ENCODE results near the gene MVB12B.

MVB12B gene

DNA sequence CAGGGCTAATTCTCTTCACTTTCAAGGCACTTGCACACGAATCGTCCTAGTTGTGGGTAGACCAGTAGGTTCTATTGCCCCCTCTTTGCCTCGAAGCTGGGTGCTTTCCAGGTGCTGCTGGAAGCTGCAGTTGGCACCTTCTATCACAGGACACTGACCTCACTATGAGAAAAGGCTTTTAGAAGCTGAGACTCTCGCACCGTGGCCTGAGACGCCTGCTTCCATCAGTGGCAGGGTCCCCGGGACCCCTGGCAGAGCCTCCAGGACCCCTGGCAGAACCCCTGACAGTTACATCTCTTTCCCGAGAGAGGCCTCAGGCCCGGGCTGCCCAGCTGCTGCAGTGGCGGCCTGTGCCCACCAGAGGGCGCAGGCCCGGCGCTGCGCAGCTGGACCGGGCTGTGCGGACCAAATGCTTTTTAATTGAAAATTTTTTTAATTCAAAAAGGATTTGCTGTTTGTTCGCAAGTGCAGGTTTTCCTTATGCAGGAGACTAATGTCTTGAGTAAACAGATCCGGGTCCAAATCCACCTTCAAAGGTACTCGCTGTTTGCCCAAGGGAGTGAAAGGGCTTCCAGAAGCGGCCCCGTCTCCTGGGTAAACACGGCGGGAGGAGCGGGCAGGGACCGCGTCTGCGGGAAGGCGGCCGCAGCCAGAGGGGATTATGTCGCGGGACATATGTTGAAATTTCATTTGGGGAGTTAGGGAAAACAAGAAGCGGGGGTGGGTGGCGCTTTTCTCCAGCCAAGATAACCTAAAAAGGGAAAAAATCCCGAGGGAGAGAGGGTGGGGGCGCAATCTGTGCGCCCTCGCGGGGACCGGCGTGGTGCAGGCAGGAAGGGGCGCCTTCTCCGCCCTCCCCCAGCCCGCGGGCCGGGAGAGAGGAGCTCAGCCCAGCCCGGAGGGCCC, 172.6 kb downstream of the MVB12B start:
- DNase-seq = peak; percentile 25

DNA sequence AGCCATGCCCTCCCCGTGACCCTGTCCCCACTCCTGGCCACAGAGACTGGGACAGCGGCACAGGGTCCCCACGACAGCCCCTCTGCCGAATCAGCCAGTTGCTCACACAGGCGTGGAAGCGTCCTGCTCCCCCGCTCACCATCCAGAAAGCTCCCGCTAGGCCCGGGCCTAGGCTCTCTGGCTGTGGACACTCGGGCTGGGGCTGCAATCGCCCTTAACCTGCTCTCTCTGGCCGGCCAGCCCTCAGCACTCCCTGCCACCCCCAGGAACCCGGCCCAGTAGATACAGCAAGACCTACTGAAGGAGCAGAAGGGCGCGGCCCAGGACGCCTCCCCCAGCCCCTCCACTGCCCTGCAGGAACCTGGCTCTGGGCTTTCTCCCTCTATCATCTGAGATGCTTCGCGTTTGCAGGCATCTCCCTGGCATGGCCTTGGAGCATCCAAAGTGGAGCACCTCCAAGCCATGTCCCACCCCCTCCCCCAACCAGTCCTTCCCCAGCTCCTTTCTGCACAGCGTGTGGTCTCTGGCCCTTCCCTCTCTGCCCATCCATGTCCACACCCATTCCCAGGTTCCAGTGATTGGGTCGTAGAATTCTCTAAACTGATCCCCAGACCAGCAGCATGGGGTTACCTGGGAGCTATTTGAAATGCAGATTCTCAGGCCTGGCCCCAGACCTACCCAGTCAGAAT, 173.4 kb downstream of the MVB12B start:
- DNase-seq = no peak

GRCh38 chr9:126500600-126501382, 174.2 kb downstream of the MVB12B start:
- DNase-seq = peak; percentile 67

DNA sequence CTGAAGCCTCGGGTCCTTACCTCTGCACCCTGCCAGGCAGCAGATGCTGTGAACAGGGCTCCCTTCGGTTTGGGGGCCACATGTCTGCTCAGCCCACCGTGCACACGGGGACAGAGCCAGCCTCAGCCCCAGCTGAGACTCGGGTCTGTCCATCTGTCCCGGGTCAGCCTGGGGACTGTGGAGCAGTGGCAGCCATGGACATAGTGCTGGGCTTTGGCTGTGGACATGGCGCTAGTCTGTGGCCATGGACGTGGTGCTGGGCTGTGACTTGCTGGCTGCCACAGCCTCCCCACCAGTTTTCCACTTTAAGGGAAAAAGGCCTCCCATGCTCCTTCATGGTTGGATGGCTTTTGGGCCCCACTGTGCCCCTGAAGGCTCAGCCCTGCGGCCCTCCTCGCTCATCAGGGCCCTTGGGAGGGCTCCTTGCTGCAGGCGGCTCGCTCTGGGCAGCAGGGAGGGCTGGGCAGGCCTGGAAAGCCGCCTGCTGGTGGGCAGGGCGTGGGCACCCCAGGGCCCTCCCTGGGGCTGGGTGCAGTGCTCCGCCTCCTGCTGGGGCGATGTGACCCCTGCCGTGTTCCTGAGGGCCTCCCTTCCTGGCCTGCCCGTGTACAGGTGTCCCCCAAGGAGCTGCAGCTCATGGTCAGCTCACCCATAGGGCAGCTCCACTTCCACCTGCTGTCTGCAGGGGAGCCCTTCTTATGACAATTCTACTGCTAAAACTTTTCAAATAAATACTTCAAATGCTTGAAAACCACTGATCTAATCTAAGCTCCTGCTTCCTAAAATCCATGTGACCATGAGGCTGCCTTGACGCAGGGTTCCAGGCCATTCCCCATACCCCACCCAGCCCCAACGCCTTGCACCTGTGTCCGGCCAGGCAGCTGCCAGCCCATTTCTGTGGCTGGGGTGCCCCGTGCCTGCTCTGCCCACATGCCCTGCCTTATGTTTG, 175.0 kb downstream of the MVB12B start:
- DNase-seq = no peak

DNA sequence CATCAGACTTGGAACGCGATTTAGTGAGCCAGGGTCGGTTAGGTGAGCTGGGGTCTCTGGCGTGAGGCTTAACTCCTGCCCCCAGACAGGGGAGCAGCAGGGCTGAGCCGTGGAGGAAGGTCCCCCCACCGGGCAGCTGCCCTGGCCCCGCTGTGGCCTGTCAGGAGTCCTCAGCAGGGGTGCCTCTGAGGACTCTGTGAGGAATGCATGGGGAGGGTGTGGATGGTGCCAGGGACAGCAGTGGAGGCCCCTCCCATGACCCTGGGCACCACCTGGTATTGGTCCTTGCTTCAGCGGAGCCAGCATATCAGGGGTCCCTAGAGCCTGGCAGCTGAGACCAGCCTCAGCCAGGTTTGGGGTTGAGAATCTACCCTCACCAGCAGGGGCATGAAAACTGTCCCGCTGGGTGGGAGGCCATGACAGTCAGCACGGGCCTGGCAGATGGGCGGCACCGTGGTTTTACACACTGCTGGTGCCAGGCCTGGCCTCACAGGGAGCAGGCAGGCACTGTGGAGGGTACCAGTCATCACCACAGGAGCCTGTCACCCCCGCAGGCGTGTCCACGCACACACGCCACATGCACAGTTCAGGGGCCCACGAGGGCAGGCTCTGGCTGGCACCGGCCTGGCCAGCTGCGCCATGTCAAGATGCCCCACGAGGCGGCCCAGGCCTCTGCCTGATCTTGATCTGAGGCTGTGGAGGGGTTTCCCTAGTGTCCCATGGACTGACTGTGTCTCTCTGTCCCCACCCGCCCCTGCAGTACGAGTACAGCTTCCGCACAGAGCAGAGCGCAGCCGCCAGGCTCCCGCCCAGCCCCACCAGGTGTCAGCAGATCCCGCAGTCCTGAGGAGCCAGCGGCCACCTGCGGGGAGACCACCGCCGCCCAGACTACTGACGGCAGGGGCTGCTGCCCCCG, 176.0 kb downstream of the MVB12B start:
- no peak for DNase-seq

DNA sequence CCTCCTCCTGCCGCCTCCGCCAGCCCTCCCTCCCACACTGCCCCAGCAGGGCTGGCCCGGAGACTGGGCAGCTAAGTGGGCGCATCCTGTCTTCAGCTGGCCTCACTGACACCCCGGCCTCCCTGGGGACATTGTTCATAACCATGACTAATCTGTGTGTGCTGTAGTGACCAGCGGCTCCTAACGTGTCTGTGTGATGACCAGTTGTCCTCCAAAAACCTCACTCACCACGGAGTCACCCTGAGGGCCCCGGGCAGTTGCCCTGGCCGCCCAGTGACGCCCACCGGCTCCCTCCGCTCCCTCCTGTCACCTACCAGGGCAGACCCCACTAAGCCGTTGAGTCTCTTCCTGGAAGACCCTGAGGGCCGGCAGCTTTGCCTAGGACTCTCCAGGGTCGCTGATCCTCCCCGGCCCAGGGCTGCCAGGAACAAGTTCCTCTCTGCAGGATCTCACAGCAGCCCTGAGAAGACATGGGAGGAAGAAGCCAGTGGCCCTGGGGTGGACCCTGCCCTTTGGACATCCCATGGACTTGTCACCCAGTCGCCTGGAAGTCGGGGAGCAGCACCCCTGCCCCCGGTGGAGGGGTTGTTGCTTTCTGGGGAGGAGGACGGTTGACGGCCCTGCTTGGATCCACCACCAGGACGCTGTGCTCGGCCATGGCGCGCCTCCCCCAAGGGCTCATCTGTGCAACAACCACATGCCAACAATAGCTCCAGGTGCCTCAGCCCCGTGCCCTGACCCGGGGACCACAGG, 176.9 kb downstream of the MVB12B start:
- DNase-seq = no peak

- no peak for DNase-seq
Measured at GRCh38 chr9:126504086-126504976, 177.7 kb downstream of the MVB12B start.

- DNase-seq = no peak
Measured at GRCh38 chr9:126504977-126505455, 178.4 kb downstream of the MVB12B start.

- DNase-seq = no peak
Measured at GRCh38 chr9:126505697-126506346, 179.2 kb downstream of the MVB12B start.

GRCh38 chr9:126506361-126507317, 180.0 kb downstream of the MVB12B start:
- DNase-seq = no peak

DNA sequence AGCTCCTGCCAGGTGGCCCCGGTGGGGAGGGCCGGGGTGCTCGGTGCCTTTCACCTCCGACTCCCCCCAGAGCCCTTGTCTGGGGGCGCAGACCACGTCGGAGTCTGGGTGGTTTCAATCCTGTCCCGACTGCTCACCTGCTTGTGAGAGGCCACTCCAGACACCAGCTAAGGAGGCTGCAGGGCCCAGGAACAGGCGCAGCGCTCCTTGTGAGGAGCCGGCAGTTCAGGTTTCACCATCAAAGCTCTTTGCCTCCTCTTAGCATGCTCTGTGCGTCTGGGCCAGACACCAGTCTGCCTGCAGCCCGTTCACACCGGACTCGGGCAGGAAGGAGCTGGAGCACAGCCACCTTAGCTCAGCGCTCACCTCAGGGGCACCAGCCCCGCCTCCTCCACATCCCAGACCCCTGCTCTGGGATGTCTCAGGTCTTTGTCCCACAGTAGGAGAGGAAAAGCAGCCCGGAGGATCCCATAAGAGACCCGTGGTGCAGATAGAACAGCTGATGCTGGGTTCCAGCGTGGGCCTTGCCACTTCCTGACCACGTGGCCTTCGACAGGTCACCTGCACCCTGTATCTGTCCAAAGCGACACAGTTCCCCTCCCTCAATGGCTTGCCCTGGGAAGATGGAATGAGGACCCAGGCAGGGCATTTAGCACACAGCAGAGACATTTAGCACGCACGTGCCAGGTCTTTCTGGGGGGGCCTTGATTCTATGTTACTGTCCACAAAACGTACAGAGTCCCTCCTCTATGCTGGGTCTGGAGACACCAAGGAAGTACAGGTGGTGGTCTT, 180.9 kb downstream of the MVB12B start:
- no peak for DNase-seq

DNA sequence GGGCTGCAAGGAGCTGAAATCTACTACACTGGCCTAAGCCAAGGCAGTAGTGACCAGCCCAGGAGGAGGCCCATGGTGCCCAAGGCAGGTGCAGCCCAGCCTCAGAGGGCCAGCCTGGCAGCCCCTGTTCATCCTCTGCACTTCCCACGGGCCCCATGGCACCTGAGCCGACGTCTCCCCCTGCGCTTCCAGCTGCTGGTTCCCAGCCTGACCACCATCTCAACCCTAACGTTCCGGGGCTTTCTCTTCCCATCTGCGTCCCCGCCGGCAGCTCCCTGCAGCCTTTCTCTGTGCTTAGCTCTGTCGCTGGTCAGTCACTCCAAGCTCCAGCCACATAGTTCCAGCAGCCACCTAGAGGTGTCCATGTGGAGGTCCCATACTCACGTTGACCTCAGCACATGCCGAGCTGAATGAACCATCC, 181.6 kb downstream of the MVB12B start:
- DNase-seq = no peak

GRCh38 chr9:126508928-126509327, 182.3 kb downstream of the MVB12B start:
- no peak for DNase-seq

DNA sequence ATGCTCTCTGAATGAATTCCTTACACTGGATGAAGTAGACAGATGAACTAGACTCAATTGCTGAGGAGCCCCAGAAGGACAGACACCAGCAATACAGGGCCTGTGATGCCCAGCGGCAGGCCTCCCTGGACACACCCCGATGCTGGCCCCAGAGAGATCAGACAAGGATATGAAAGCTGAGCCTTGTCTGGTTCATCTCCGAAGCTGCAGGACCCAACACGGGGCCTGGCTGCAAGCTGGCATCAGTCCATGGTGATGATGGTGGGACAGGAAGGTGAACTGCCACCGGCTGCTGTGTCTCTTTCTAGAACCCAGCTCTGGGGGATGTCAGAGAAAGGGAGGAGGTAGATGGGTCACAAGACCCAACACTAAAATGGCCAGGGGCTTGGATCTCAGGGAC, 183.1 kb downstream of the MVB12B start:
- DNase-seq = no peak

GRCh38 chr9:126510564-126510963, 183.9 kb downstream of the MVB12B start:
- no peak for DNase-seq

- DNase-seq = no peak
Measured at GRCh38 chr9:126511411-126511810, 184.8 kb downstream of the MVB12B start.

All from NCI-H748 treated with DMSO at 0.1 percent for 48 hours (cell line).